Loucy (cell line): ENCODE results near the gene TMEM33.

ENCODE experiments used
- H2AFZ ChIP-seq: fragments of 200-600 bp; sonication (generic); 2 replicates; pipeline ENCODE4 v1.6.0; 2016; ENCODE audit warnings: antibody characterized with exemption, mild to moderate bottlenecking, low read length, moderate library complexity
- H3F3A ChIP-seq: fragments of 200-600 bp; 2 replicates; pipeline ENCODE4 v1.6.0; 2016; ENCODE audit warnings: antibody characterized with exemption, low read depth, mild to moderate bottlenecking
- H3K27me3 ChIP-seq: fragments of 200-600 bp; sonication (generic); 2 replicates; pipeline ENCODE4 v1.6.1; 2014; ENCODE audit warnings: low read length, mild to moderate bottlenecking; ENCODE audit not compliant: insufficient read depth, poor library complexity, severe bottlenecking
- H3K36me3 ChIP-seq: fragments of 200-600 bp; sonication (generic); 2 replicates; pipeline ENCODE4 v1.6.1; 2016; ENCODE audit warnings: low read length; ENCODE audit not compliant: insufficient read depth
- H3K4me1 ChIP-seq: fragments of 200-600 bp; sonication (generic); 2 replicates; pipeline ENCODE4 v1.5.1; 2014; ENCODE audit warnings: low read length, mild to moderate bottlenecking; ENCODE audit not compliant: insufficient read depth, poor library complexity, severe bottlenecking
- H3K4me2 ChIP-seq: fragments of 200-600 bp; sonication (generic); 2 replicates; pipeline ENCODE4 v1.6.0; 2014; ENCODE audit warnings: antibody characterized with exemption, low read length, low read depth, mild to moderate bottlenecking; ENCODE audit not compliant: poor library complexity, severe bottlenecking
- H3K4me3 ChIP-seq: fragments of 200-600 bp; sonication (generic); 2 replicates; pipeline ENCODE4 v1.5.1; 2014; ENCODE audit warnings: low read length, mild to moderate bottlenecking, mixed read lengths; ENCODE audit not compliant: poor library complexity, severe bottlenecking
- H3K79me2 ChIP-seq: fragments of 200-600 bp; sonication (generic); 2 replicates; pipeline ENCODE4 v1.6.1; 2014; ENCODE audit warnings: low read length; ENCODE audit not compliant: insufficient read depth
- H3K9ac ChIP-seq: fragments of 200-600 bp; sonication (generic); 2 replicates; pipeline ENCODE4 v1.6.0; 2014; ENCODE audit warnings: mild to moderate bottlenecking, low read depth, low read length, moderate library complexity; ENCODE audit not compliant: poor library complexity, severe bottlenecking
- H3K9me2 ChIP-seq: fragments of 200-600 bp; sonication (generic); replicated peaks from 2 replicates; pipeline ENCODE4 v1.6.1; 2016; ENCODE audit warnings: low read depth, low read length, mixed read lengths
- H3K9me3 ChIP-seq: fragments of 200-600 bp; sonication (generic); 2 replicates; pipeline ENCODE4 v1.6.1; 2014; ENCODE audit warnings: mild to moderate bottlenecking, antibody characterized with exemption, low read length, low read depth; ENCODE audit not compliant: insufficient read depth
- H4K20me1 ChIP-seq: fragments of 200-600 bp; sonication (generic); 2 replicates; pipeline ENCODE4 v1.6.0; 2014; ENCODE audit warnings: antibody characterized with exemption, low read length, mild to moderate bottlenecking; ENCODE audit not compliant: insufficient read depth, poor library complexity, severe bottlenecking
- CTCF ChIP-seq: fragments of 200-600 bp; sonication (generic); conservative IDR thresholded peaks from 2 replicates; pipeline ENCODE4 v1.5.1; 2014; ENCODE audit warnings: mild to moderate bottlenecking, antibody characterized with exemption, low read length
- EZH2phosphoT487 ChIP-seq: fragments of 200-600 bp; IDR thresholded peaks from 2 replicates; pipeline ENCODE4 v1.6.1; 2018; ENCODE audit warnings: antibody characterized with exemption, mild to moderate bottlenecking, moderate library complexity, borderline replicate concordance

The TMEM33 gene

DNA sequence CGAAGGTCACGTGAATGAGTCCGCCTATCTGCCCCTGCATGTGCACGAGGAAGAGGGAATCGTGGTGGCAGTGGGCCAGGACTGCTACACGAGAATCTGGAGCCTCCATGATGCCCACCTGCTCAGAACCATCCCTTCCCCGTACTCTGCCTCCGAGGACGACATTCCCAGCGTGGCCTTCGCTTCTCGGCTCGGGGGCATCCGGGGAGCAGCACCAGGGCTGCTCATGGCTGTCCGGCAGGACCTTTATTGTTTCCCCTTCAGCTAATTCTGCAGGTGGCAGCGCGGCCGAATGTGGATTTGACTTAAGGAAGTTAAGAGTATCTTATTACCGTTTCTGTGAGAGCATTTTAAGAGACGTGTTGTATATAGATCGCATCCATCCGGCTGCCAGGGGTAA, 47.5 kb downstream of the TMEM33 start:
- no peaks in the 10 kb centered on the region for H3K9me3 ChIP-seq
- no peaks in the 10 kb centered on the region for H3K9me2 ChIP-seq
- TF ChIP-seq EZH2phosphoT487 (no peak), CTCF (no peak)
- no peaks in the 10 kb centered on the region for H3K36me3 ChIP-seq
- H3F3A ChIP-seq: no peaks in the 10 kb centered on the region
- H3K27me3 ChIP-seq: no peaks in the 10 kb centered on the region
- H3K4me1 ChIP-seq: no peaks in the 10 kb centered on the region
- no peaks in the 10 kb centered on the region for H3K79me2 ChIP-seq
- H3K9ac ChIP-seq: no peak overlapping the region
- H3K4me3 ChIP-seq: no peak overlapping the region
- H4K20me1 ChIP-seq: no peaks in the 10 kb centered on the region
- H2AFZ ChIP-seq: no peak overlapping the region
- no peak overlapping the region for H3K4me2 ChIP-seq

GRCh38 chr4:41985151-41985550, 49.9 kb downstream of the TMEM33 start:
- Histone ChIP-seq H3K36me3 (no peaks in the 10 kb centered on the region), H3K9ac (no peak overlapping the region), H3K27me3 (no peaks in the 10 kb centered on the region), H3K4me2 (no peak overlapping the region), H3K4me3 (no peak overlapping the region), H3K4me1 (peaks cover 10% of the 10 kb centered on the region), H3F3A (no peaks in the 10 kb centered on the region), H4K20me1 (no peaks in the 10 kb centered on the region), H2AFZ (no peak overlapping the region), H3K9me2 (no peaks in the 10 kb centered on the region), H3K9me3 (no peaks in the 10 kb centered on the region), H3K79me2 (0 out of 2 replicates have a peak, but pooled peaks cover 8% of the 10 kb centered on the region)
- TF ChIP-seq CTCF (no peak), EZH2phosphoT487 (no peak)

DNA sequence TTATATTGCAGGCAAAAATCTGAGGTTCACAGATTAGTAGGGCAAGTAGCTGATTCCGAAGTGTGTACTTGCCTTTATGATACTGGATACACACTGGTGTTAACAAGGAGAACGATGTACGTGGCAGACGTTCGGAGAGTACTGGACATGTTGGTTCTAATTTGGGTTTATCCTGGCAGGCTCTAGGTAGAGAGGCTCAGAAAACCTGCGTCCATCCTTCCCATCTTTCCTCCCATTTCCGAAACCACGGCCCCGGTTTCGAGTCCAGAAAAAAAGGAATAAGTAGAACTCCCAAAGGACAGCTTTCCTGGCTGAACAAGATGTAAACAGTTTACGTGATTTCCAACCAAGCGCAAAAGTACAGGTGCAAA, 54.8 kb downstream of the TMEM33 start:
- Histone ChIP-seq H4K20me1 (peaks cover 11% of the 10 kb centered on the region), H3K27me3 (no peaks in the 10 kb centered on the region), H3K4me2 (peak overlapping the region; percentile 84), H3K36me3 (no peaks in the 10 kb centered on the region), H3K4me1 (peaks cover 32% of the 10 kb centered on the region), H3K9me3 (no peaks in the 10 kb centered on the region), H3K9me2 (no peaks in the 10 kb centered on the region), H3F3A (no peaks in the 10 kb centered on the region), H3K79me2 (peaks cover 36% of the 10 kb centered on the region), H3K4me3 (peak overlapping the region; percentile 91), H2AFZ (peak overlapping the region; percentile 94), H3K9ac (peak overlapping the region; percentile 90)
- TF ChIP-seq CTCF (no peak), EZH2phosphoT487 (no peak)
